WTC11 (cell line): ENCODE measurements around the gene MKLN1.
"Not testable (repeated sequence)": the region's sequence is repeated elsewhere in the genome, so short reads cannot be mapped to it uniquely, and the experiment has no call there.

Experiments used
- ATF1 ChIP-seq: sonication (generic); formaldehyde crosslinking; IDR thresholded peaks from 2 replicates; pipeline ENCODE4 v1.8.1; 2023; ENCODE audit warnings: mild to moderate bottlenecking, moderate library complexity, missing genetic modification reagents
- CREB1 ChIP-seq: sonication (generic); formaldehyde crosslinking; IDR thresholded peaks from 2 replicates; pipeline ENCODE4 v1.8.0; 2023; ENCODE audit warnings: mild to moderate bottlenecking, missing genetic modification reagents
- ETV6 ChIP-seq: sonication (generic); formaldehyde crosslinking; IDR thresholded peaks from 2 replicates; pipeline ENCODE4 v1.8.1; 2022; ENCODE audit warnings: mild to moderate bottlenecking, missing genetic modification reagents
- NR2C2 ChIP-seq: sonication (generic); formaldehyde crosslinking; IDR thresholded peaks from 2 replicates; pipeline ENCODE4 v1.8.0; 2022; ENCODE audit warnings: mild to moderate bottlenecking, missing genetic modification reagents
- SP1 ChIP-seq: sonication (generic); formaldehyde crosslinking; conservative IDR thresholded peaks from 2 replicates; pipeline ENCODE4 v1.8.1; 2022; ENCODE audit warnings: missing genetic modification reagents
- TEAD1 ChIP-seq: sonication (generic); formaldehyde crosslinking; IDR thresholded peaks from 2 replicates; pipeline ENCODE4 v1.8.0; 2022; ENCODE audit warnings: mild to moderate bottlenecking, missing genetic modification reagents
- ZNF121 ChIP-seq: sonication (generic); formaldehyde crosslinking; IDR thresholded peaks from 2 replicates; pipeline ENCODE4 v1.8.0; 2023; ENCODE audit warnings: missing genetic modification reagents
- TF ChIP-seq, protein P1 (sequence below): fragments of 200-600 bp; IDR thresholded peaks from 2 replicates; pipeline ENCODE4 v1.8.0; 2022; ENCODE audit warnings: antibody characterized with exemption
- TF ChIP-seq, protein P2 (sequence below): sonication (generic); formaldehyde crosslinking; conservative IDR thresholded peaks from 2 replicates; pipeline ENCODE4 v1.8.1; 2022; ENCODE audit warnings: mild to moderate bottlenecking, missing genetic modification reagents
- TF ChIP-seq, protein P3 (sequence below): sonication (generic); formaldehyde crosslinking; IDR thresholded peaks from 2 replicates; pipeline ENCODE4 v1.8.1; 2022; ENCODE audit warnings: missing genetic modification reagents, borderline replicate concordance
- TF ChIP-seq, protein P4 (sequence below): sonication (generic); formaldehyde crosslinking; IDR thresholded peaks from 2 replicates; pipeline ENCODE4 v1.8.1; 2023; ENCODE audit warnings: mild to moderate bottlenecking, missing genetic modification reagents, moderate library complexity
- TF ChIP-seq, protein P5 (sequence below): sonication (generic); formaldehyde crosslinking; IDR thresholded peaks from 2 replicates; pipeline ENCODE4 v1.8.0; 2022; ENCODE audit warnings: mild to moderate bottlenecking, missing genetic modification reagents

DNA sequence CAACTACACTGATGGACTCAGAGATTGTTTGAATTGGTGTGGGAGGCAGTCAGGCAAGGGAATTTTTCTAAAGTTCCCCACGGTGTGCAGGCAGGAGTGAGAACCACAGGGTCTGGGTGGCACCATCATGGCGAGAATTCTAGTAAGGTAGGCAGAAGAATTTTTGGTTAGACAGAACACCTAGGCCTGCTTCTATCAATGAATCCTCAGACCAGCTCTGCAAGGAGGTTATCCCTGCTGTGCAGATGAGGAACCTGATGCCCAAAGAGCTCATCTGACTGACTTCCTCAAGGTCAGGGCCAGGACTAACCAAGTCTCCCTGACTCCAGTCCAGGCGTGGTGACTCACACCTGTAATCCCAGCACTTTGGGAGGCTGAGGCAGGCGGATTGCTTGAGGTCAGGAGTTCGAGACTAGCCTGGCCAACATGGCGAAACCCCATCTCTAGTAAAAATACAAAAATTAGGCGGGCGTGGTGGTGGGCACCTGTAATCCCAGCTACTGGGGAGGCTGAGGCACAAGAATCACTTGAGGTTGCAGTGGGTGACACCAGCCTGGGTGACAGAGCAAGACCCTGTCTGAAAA lies 177.5 kb downstream of the MKLN1 start:
- TF ChIP-seq, protein P1, sequence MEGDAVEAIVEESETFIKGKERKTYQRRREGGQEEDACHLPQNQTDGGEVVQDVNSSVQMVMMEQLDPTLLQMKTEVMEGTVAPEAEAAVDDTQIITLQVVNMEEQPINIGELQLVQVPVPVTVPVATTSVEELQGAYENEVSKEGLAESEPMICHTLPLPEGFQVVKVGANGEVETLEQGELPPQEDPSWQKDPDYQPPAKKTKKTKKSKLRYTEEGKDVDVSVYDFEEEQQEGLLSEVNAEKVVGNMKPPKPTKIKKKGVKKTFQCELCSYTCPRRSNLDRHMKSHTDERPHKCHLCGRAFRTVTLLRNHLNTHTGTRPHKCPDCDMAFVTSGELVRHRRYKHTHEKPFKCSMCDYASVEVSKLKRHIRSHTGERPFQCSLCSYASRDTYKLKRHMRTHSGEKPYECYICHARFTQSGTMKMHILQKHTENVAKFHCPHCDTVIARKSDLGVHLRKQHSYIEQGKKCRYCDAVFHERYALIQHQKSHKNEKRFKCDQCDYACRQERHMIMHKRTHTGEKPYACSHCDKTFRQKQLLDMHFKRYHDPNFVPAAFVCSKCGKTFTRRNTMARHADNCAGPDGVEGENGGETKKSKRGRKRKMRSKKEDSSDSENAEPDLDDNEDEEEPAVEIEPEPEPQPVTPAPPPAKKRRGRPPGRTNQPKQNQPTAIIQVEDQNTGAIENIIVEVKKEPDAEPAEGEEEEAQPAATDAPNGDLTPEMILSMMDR, result not testable (repeated sequence)
- not testable (repeated sequence) for TF ChIP-seq CREB1 (CRISPR knock-in tag); TEAD1; NR2C2 (CRISPR knock-in tag); ETV6; ZNF121 (CRISPR knock-in tag); ATF1 (CRISPR knock-in tag); SP1
- TF ChIP-seq, protein P2, sequence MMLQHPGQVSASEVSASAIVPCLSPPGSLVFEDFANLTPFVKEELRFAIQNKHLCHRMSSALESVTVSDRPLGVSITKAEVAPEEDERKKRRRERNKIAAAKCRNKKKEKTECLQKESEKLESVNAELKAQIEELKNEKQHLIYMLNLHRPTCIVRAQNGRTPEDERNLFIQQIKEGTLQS, result not testable (repeated sequence)
- TF ChIP-seq, protein P3, sequence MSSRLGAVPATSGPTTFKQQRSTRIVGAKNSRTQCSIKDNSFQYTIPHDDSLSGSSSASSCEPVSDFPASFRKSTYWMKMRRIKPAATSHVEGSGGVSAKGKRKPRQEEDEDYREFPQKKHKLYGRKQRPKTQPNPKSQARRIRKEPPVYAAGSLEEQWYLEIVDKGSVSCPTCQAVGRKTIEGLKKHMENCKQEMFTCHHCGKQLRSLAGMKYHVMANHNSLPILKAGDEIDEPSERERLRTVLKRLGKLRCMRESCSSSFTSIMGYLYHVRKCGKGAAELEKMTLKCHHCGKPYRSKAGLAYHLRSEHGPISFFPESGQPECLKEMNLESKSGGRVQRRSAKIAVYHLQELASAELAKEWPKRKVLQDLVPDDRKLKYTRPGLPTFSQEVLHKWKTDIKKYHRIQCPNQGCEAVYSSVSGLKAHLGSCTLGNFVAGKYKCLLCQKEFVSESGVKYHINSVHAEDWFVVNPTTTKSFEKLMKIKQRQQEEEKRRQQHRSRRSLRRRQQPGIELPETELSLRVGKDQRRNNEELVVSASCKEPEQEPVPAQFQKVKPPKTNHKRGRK (CRISPR knock-in tag), result not testable (repeated sequence)
- TF ChIP-seq, protein P4, sequence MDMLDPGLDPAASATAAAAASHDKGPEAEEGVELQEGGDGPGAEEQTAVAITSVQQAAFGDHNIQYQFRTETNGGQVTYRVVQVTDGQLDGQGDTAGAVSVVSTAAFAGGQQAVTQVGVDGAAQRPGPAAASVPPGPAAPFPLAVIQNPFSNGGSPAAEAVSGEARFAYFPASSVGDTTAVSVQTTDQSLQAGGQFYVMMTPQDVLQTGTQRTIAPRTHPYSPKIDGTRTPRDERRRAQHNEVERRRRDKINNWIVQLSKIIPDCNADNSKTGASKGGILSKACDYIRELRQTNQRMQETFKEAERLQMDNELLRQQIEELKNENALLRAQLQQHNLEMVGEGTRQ (CRISPR knock-in tag), result not testable (repeated sequence)
- TF ChIP-seq, protein P5, sequence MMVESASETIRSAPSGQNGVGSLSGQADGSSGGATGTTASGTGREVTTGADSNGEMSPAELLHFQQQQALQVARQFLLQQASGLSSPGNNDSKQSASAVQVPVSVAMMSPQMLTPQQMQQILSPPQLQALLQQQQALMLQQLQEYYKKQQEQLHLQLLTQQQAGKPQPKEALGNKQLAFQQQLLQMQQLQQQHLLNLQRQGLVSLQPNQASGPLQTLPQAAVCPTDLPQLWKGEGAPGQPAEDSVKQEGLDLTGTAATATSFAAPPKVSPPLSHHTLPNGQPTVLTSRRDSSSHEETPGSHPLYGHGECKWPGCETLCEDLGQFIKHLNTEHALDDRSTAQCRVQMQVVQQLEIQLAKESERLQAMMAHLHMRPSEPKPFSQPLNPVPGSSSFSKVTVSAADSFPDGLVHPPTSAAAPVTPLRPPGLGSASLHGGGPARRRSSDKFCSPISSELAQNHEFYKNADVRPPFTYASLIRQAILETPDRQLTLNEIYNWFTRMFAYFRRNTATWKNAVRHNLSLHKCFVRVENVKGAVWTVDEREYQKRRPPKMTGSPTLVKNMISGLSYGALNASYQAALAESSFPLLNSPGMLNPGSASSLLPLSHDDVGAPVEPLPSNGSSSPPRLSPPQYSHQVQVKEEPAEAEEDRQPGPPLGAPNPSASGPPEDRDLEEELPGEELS (CRISPR knock-in tag), result not testable (repeated sequence)
